Nephron progenitor cell (in vitro differentiated cells): ENCODE measurements around the gene ZNF396.

Experiments
- DNase-seq: peaks from one replicate; pipeline ENCODE4 v3.0.0; 2021
- H3K27ac Mint-ChIP-seq: 2 replicates; pipeline ENCODE4 v1.8.0; 2021; ENCODE audit warnings: mild to moderate bottlenecking, moderate library complexity, mixed read lengths
- H3K27me3 Mint-ChIP-seq: 2 replicates; pipeline ENCODE4 v1.8.0; 2021; ENCODE audit warnings: mild to moderate bottlenecking, low read depth, mixed read lengths; ENCODE audit not compliant: poor library complexity
- H3K36me3 Mint-ChIP-seq: 2 replicates; pipeline ENCODE4 v1.8.0; 2021; ENCODE audit warnings: low read depth, mixed read lengths
- H3K4me1 Mint-ChIP-seq: 2 replicates; pipeline ENCODE4 v1.8.0; 2021; ENCODE audit warnings: mixed read lengths
- H3K4me3 Mint-ChIP-seq: 2 replicates; pipeline ENCODE4 v1.8.0; 2021; ENCODE audit warnings: mild to moderate bottlenecking, moderate library complexity, mixed read lengths
- H3K9me3 Mint-ChIP-seq: 2 replicates; pipeline ENCODE4 v1.8.0; 2021; ENCODE audit warnings: mild to moderate bottlenecking, moderate library complexity, mixed read lengths
- TF ChIP-seq, protein P1 (sequence below): fragments of 200-600 bp; sonication (generic); IDR thresholded peaks from 2 replicates; pipeline ENCODE4 v1.5.0; 2021; ENCODE audit warnings: antibody characterized with exemption

ZNF396 gene

DNA sequence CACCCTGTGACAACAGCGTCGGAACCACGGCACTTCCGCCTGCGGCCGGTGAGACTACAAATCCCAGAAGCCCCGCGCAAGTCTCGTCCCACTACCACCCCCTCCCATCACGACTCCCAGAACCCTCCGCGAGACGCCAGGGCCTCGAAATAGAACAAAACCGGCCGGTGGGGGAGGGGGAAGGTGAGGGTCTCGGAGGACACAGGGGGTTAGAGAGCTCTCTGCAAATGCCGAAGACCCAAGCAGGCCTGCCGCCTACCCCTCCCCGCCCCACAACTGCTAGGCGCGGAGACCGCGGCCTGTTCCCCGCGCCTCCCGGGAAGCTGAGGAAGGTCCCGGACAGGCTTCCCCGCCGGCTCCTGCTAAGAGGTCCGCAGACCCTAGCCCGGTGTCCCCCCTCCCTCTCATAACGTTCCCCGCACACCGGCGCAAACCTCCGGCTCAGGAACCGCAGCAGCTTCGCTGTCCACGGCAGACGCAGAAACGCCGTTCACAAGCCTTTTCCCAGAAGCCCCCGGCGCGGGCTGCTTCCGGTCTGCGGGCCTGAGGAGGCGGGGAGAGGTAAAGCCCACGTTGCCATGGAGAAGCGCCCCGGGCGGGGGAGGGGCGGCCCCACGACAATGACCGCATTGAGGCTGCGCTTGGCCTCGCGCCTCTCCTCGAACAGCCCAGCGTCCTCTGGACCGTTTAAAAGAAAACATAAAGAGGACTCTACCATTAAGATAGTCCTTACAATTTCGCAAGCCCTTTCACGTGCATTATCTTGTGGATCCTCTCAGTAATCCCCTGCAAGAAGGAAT is 33.0 kb downstream of the ZNF396 start, which contains the start of gene ZNF24:
Gene ZNF24 (minus strand): TSS at position 485 of the 800 bp plus-strand sequence. CDS start 3,770 bp downstream, outside the sequence.
- peaks cover 3% of the 10 kb centered on the region for H3K27me3 Mint-ChIP-seq
- peak; percentile 95 for DNase-seq
- H3K9me3 Mint-ChIP-seq = no peaks in the 10 kb centered on the region
- H3K36me3 Mint-ChIP-seq = no peaks in the 10 kb centered on the region
- H3K4me3 Mint-ChIP-seq = peak within 1 kb of the TSS; percentile 100
- peaks cover 51% of the 10 kb centered on the region for H3K4me1 Mint-ChIP-seq
- TF ChIP-seq, protein P1, sequence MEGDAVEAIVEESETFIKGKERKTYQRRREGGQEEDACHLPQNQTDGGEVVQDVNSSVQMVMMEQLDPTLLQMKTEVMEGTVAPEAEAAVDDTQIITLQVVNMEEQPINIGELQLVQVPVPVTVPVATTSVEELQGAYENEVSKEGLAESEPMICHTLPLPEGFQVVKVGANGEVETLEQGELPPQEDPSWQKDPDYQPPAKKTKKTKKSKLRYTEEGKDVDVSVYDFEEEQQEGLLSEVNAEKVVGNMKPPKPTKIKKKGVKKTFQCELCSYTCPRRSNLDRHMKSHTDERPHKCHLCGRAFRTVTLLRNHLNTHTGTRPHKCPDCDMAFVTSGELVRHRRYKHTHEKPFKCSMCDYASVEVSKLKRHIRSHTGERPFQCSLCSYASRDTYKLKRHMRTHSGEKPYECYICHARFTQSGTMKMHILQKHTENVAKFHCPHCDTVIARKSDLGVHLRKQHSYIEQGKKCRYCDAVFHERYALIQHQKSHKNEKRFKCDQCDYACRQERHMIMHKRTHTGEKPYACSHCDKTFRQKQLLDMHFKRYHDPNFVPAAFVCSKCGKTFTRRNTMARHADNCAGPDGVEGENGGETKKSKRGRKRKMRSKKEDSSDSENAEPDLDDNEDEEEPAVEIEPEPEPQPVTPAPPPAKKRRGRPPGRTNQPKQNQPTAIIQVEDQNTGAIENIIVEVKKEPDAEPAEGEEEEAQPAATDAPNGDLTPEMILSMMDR = no peak
- H3K27ac Mint-ChIP-seq = peak within 1 kb of the TSS; percentile 99

DNA sequence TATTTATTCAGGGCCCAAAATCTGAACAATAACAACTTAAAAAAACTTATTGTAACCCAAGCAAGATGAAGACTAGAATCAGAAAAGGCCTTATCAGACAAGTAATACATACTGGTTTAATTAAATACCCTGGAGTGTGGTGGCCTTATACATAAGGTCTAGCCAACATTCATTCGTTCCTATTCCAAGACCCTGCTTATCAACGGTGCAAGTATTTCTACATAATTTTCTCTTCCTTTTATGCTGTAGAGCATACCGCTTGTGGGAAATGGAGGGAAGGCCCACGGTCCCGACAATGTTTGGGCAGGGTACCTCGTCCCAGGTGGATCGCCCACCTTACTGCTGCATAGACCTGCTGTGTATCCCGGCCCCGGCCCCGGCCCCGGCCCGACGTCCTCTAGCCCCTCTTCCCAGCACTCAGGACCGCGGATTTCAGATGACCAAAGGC is 33.6 kb downstream of the ZNF396 start:
- peaks cover 3% of the 10 kb centered on the region for H3K27me3 Mint-ChIP-seq
- H3K27ac Mint-ChIP-seq = peak overlapping the region; percentile 99
- TF ChIP-seq, protein P1 = no peak

DNA sequence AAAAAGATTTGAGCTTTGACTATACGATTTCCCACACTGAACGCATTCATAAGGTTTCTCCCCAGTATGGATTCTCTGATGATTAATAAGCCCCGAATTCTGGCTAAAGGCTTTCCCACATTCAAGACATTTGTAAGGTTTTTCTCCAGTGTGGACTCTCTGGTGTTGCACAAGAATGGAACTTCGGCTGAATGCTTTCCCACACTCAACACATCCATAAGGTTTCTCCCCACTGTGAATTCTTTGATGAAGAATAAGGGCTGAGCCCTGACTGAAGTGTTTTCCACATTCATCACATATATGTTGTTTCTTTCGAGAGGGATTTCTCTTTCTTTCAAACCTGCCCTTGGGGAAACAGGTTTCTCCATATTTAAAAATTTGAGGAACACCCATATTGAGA is 39.9 kb downstream of the ZNF396 start:
- no peak for DNase-seq
- no peaks in the 10 kb centered on the region for H3K9me3 Mint-ChIP-seq
- H3K4me1 Mint-ChIP-seq = peaks cover 2% of the 10 kb centered on the region
- H3K27ac Mint-ChIP-seq = peak overlapping the region; percentile 43
- no peaks in the 10 kb centered on the region for H3K27me3 Mint-ChIP-seq
- TF ChIP-seq, protein P1 = no peak
- H3K4me3 Mint-ChIP-seq = no peak overlapping the region
- no peaks in the 10 kb centered on the region for H3K36me3 Mint-ChIP-seq

More for the DNA sequence above, 33.6 kb downstream of the ZNF396 start:
- H3K9me3 Mint-ChIP-seq = no peaks in the 10 kb centered on the region
- no peak for DNase-seq
- no peaks in the 10 kb centered on the region for H3K36me3 Mint-ChIP-seq
- peak overlapping the region; percentile 100 for H3K4me3 Mint-ChIP-seq
- H3K4me1 Mint-ChIP-seq = peaks cover 51% of the 10 kb centered on the region

DNA sequence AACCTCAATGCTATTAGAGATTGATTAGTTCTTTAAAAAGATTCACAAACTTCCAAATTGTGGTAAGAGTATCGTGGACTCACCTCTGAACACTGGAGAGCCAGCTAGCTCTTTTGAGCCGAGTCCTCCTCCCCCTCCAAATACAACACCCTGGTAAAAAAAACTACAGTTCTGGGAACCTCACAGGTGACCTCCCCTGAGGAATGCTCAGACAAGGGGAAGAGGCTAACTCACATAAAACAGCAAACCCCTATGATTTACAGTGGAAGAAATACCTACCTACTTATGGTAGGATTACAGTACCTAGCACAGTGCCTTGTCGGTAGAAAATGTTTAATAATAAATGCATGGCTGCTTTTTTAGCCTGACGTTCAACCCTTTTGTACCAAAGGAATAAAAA is 41.3 kb downstream of the ZNF396 start:
- Mint-ChIP-seq H3K27ac (no peak overlapping the region), H3K36me3 (no peaks in the 10 kb centered on the region), H3K4me3 (no peak overlapping the region), H3K27me3 (no peaks in the 10 kb centered on the region), H3K4me1 (no peaks in the 10 kb centered on the region), H3K9me3 (no peaks in the 10 kb centered on the region)
- TF ChIP-seq, protein P1 = no peak
- DNase-seq = no peak

DNA sequence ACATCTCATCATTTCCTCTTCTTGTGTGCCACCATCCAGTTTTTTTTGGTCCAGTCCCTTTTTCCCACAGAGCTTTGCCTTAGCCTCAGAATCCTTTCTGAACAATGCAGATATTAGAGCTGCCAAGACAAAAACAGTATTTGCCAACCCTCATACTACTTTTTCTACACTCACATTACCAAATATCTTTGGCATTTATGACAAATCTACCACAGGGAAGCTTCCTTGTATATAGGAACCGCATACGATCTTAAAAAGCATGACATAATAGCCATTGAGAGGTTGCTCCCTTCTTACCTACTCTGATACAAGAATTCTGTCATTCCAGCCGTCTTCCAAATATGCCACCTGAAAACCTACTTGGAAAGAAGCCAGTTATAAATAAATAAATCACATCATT is 42.3 kb downstream of the ZNF396 start:
- Mint-ChIP-seq H3K27me3 (no peaks in the 10 kb centered on the region), H3K4me1 (no peaks in the 10 kb centered on the region), H3K27ac (peak overlapping the region; percentile 81), H3K9me3 (no peaks in the 10 kb centered on the region), H3K36me3 (no peaks in the 10 kb centered on the region), H3K4me3 (no peak overlapping the region)
- DNase-seq = no peak
- TF ChIP-seq, protein P1 = no peak

DNA sequence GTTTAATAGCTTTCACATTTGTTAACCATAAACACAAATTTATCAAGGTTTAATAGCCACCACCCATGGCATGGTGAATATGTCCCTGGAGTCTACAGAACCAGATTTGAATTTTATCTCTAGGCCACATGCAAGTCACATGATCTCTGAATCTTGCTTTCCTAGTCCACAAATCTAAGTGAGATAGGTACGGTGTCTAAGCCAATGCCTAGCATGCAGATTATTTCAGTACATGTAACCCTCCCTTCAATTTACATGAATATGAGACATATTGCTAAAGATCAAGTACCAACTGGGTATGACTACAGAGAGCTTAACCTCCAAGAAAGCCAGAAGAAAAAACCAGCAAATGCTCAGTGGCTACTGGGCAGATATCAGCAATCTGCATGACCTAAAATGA is 42.9 kb downstream of the ZNF396 start:
- Mint-ChIP-seq H3K4me1 (no peaks in the 10 kb centered on the region), H3K27ac (no peak overlapping the region), H3K36me3 (no peaks in the 10 kb centered on the region), H3K27me3 (no peaks in the 10 kb centered on the region), H3K9me3 (no peaks in the 10 kb centered on the region), H3K4me3 (no peak overlapping the region)
- no peak for DNase-seq
- TF ChIP-seq, protein P1 = no peak
